Epithelial cell of esophagus (primary cell): Measurements from ENCODE around the gene THAP4.

Source experiments
- DNase-seq: peaks from one replicate; pipeline ENCODE4 v3.0.0; 2010; ENCODE audit warnings: low read depth
- H3K4me3 ChIP-seq: 2 replicates; pipeline ENCODE4 v1.5.1; 2011; ENCODE audit warnings: mild to moderate bottlenecking, low read length, control low read depth
- TF ChIP-seq, protein P1 (sequence below): IDR thresholded peaks from 2 replicates; pipeline ENCODE4 v1.5.1; 2011; ENCODE audit warnings: low read depth, mild to moderate bottlenecking, low read length, control low read depth, inconsistent platforms; ENCODE audit not compliant: insufficient read depth; ENCODE audit errors: missing control alignments

The THAP4 gene

DNA sequence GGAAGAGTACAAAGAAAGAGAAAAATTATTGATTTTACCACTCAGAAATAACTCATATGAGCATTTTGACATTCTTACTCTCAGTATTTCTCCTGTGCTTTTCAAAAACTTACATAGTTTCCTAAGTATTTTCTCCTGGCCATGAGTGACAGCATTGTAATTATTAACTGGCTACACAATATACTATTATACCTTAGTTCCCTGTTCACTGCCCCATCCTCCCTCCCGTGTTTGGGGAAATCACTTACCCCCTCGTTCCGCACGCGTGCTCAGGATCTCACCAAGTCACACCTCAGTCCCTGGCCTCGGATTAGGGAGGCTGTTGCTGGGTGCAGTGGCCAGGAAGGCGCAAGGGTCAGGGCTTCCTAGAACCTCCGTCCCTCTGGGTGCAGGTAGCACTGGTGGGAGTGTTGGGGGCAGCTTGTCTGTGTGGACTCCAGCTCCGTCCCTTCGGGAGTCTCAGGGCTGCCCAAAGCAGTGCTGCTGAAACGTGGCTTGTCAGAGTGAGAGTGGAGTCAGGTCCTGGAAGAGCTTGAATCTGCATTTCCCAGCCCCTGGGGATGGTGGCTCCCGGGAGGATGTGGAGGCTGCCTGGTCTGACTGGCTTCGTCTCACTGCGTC is 23.7 kb upstream of the THAP4 start:
- no peak for DNase-seq
- TF ChIP-seq, protein P1, sequence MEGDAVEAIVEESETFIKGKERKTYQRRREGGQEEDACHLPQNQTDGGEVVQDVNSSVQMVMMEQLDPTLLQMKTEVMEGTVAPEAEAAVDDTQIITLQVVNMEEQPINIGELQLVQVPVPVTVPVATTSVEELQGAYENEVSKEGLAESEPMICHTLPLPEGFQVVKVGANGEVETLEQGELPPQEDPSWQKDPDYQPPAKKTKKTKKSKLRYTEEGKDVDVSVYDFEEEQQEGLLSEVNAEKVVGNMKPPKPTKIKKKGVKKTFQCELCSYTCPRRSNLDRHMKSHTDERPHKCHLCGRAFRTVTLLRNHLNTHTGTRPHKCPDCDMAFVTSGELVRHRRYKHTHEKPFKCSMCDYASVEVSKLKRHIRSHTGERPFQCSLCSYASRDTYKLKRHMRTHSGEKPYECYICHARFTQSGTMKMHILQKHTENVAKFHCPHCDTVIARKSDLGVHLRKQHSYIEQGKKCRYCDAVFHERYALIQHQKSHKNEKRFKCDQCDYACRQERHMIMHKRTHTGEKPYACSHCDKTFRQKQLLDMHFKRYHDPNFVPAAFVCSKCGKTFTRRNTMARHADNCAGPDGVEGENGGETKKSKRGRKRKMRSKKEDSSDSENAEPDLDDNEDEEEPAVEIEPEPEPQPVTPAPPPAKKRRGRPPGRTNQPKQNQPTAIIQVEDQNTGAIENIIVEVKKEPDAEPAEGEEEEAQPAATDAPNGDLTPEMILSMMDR, result no peak
- no peak overlapping the region for H3K4me3 ChIP-seq

DNA sequence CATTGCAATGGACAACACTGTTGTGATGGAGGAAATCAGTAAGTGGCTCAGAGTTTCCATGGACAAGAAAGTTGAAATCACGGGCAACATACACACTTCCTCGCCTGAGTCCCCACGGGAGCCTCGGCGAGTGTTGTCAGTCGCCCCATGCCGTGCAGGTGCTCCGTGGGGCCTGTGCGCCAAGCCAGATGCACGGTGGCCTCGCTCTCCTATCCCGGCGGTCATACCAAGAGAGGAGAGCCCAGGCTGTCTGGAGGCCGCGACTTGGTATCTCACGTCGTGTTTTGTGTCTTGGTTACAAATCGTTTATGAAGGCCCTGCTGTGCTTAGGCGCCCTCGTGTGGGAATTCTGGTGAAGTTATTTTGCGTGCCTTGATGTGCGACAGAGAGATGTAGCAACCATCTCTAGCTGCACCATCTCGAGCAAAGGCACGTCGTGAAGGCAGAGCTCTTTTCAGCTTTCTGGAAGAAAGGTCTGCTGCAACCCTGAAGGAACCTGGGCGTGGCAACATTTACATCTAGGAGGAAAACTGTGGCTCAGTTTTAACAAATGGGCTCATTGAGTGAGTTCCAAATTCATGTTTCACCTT is 22.3 kb upstream of the THAP4 start:
- DNase-seq, result peak; percentile 75
- no peak overlapping the region for H3K4me3 ChIP-seq
- TF ChIP-seq, protein P1, result peak; percentile 75

DNA sequence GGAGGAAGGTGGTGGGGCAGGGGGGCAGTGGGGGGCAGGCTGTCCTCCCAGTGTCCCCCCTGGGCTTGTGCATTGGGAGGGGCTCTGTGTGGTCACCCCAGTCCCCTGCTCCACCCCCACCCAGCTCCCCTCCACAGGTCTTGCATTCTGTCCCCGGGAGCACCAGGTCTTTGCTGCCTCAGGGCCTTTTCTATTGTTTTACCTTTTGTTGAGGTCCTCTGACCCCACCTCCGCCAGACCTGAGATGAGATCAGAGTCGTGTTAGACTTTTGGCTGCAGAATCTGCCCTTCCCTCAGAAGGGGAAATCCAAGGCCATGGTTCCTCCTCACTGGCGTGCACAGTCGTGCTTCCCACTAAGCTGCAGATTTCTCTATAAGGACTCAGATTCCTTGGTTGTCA is 21.3 kb upstream of the THAP4 start:
- H3K4me3 ChIP-seq, result no peak overlapping the region
- no peak for DNase-seq
- TF ChIP-seq, protein P1, result no peak

DNA sequence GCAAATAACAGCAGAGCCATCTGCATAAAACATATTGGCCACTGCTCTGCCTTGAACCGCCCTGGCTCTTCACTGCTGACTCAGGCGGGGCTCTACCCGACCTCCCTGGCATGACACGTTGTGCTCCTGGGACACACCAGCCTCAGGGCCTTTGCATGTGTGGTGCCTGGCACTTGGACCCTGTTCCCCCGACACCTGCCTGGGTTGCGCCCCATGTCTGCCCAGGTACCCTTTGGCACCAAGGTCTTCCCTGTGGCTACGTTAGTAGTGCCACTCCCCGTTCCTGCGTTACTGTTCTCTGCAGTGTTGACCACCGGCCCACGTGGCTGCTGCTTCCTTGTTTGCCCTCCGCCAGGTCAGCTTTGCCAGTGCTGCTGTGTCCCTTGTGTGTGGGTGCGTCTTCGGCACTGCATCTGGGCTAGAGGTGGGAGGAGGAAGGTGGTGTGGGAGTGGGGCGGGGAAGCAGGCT is 20.9 kb upstream of the THAP4 start:
- no peak for DNase-seq
- no peak overlapping the region for H3K4me3 ChIP-seq
- TF ChIP-seq, protein P1, result no peak

DNA sequence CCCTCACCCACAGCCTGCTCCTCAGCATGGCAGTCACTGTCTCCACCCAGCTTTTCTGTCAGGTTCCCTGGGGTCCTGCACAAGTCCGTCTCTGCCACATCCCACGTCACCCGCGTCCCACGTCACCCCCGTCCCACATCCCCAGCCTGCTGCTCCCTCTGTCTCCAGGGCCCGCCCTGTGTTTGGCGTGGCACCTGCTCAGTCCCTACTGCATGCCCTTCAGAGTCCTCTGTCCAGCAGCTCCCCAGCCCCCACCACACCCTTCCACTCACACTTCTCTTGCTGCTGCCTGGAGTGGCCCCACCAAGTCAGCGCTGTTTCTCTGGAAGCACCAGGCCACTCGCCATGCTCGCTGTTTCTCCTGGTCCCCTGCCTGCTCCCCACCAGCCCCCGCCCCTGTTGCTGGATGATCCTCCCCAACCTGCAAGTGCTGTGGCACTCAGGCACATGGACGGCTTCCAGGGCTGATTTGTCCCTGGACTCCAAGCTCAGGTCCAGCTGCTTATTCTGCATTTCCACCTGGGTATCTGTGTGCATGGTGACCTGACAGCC is 19.3 kb upstream of the THAP4 start:
- TF ChIP-seq, protein P1, result no peak
- DNase-seq, result no peak
- H3K4me3 ChIP-seq, result no peak overlapping the region

DNA sequence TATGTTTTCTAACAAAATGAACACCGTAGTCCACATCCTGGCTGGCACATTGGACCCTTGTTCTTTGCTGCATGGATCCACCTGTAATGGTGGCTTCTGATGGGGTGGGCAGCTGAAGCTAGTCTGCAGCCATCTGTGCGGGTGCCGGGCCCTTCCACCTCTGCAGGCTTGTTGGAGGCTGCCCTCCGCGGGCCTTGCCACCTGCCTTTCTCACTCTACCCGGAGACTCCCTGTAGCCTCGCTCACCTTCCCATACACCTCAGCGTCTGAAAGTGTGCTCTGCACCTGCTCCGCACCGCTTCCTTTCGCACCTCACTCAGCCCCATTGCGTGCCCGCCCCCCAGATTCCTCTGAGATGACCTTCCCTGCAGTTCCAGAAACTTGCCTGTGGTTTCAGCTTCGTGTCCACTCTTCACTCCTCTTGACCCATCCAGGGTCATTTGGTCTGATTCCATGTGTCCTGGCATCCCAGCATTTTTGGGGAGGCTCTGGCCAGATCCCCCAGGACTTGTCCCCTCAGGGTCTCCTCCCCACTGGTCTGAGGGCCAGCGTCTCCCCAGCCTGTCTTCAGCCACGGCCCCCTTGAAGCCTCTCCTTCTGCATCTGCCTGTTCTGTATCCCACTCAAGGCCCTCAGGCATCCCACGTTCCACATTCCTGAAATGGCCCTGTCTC is 18.7 kb upstream of the THAP4 start:
- DNase-seq, result no peak
- H3K4me3 ChIP-seq, result no peak overlapping the region
- TF ChIP-seq, protein P1, result no peak
